Measurements from ENCODE around the gene ABHD1.
"Not testable (repeated sequence)": the region's sequence is repeated elsewhere in the genome, so short reads cannot be mapped to it uniquely, and the experiment has no call there.

The ABHD1 gene

DNA sequence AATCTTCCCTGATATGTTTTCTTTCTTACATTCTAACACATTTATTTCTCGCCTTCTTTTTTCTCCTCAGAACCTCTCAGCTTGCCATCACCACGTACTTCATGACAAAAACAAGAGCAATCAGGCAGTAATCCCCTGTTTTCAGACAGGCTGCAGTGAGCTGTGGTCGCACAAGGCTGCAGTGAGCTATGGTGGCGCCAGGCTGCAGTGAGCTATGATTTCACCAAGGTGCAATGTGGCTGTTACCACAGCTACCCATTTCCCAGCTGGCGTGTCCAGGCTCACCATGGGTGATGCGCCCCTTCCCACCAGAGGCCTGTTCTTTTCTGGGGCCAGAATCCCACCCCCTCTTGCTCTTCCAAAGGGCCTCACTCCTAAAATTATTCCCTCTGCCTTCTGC lies 51.0 kb downstream of the ABHD1 start:
- no peak for DNase-seq

DNA sequence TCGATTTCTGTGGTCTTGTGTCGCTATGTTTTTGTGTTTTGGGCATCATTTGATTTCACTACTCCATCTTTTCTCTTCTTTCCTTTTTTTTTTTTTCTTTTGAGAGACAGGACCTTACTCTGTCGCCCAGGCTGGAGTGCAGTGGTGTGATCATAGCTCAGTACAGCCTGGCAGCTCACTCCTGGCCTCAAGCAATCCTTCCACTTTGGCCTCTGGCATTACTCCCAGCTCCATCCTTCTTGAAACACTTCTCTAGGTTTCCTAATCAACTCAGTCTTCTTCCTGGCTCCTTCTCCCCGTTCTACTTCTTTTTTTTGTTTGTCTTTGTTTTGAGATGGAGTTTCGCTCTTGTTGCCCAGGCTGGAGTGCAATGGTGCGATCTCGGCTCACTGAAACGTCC lies 51.7 kb downstream of the ABHD1 start:
- no peak for DNase-seq

DNA sequence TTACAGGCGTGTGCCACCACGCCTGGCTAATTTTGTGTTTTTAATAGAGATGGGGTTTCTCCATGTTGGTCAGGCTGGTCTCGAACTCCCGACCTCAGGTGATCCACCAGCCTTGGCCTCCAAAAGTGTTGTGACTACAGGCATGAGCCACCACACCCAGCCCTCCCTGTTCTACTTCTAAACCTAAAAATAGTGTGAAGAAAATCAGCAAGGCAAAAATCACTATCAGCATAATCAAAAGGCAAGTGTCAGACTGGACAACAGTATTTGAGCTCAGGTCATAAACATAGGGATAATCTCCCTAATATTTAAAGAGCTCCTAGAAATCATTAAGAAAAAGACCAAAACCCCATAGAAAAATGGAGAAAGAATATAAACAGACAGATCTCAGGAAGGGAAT lies 52.2 kb downstream of the ABHD1 start:
- DNase-seq, result not testable (repeated sequence)

DNA sequence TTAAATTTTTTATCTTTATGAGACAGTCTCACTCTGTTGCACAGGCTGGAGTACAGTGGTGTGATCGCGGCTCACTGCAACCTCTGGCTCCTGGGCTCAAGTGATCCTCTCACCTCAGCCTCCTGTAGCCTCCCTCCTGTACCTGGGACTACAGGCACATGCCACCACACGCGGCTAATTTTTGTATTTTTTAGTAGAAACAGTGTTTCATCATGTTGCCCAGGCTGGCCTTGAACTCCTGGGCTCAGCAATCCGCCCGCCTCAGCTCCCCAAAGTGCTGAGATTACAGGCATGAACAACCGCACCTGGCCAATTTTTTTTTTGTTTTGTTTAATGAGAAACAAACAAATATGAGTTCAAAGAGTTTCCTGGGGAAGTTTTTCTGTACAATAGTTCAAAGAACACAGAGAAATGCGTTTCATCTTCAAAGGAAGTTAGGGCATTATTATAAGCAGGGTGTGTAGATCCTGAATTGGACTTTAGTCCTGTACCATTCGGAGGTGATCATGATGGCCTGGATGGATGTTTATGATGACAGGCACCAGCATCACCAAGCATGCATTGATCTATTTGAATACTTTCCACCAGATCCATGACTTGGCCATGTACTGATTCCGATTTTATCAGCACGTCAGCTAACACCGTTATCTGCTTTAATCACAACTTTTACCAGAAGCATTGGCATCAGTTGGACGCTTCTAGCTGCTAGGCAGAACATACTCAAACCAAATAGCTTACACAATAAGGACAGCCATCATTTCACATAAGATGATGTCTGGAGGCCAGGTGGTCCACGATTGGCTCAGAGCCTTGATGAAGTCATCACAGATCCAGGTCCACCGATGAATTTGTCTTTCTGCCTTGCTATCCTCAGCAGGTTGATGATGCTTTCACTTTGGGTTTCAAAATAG lies 54.1 kb downstream of the ABHD1 start:
- no peak for DNase-seq

DNA sequence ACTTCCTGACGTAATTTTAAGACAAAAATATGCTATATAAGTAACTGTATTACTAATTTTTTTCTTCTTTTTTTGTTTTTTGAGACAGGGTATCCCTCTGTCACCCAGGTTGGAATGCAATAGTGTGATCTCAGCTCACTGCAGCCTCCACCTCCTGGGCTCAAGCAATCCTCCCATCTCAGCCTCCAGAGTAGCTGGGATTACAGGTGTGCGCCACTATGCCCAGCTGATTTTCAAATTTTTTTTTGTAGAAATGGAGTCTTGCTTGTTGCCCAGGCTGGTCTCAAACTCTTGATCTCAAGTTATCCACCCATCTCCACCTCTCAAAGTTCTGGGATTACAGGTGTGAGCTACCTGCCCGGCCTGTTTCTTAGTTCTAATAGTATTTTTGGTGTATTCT lies 54.9 kb downstream of the ABHD1 start:
- no peak for DNase-seq

GRCh38 chr2:27179344-27180000 lies 55.9 kb downstream of the ABHD1 start:
- no peak for DNase-seq

Data from activated CD4-positive, CD25-positive, alpha-beta regulatory T cell treated with anti-CD3 and anti-CD28 coated beads, Interleukin-2, amount 50 U/mL, for 72 hours (primary cell).